Measurements from ENCODE around the gene FIS1. TPM values are rescaled to one million over a fixed set of nuclear protein-coding genes. Genes with fewer than 3 reads are reported as not detected.

The FIS1 gene
- total RNA-seq, 1 experiment from 2014 or later = 124 TPM

GRCh38 chr7:101240226-101241014, 4.5 kb downstream of the FIS1 start:
- no peak overlapping the region for H2AK5ac ChIP-seq (ENCODE audit: insufficient read length, low read length)
- no peak overlapping the region for H4K91ac ChIP-seq (ENCODE audit: insufficient read length, low read depth, low read length)
- H2BK20ac ChIP-seq (ENCODE audit: low read depth, low read length, poor library complexity, severe bottlenecking) = no peak overlapping the region
- H2AFZ ChIP-seq (ENCODE audit: low read length) = no peak overlapping the region
- H2BK5ac ChIP-seq (ENCODE audit: insufficient read length, low read length) = no peak overlapping the region
- H3K79me1 ChIP-seq (ENCODE audit: insufficient read depth, low read depth, low read length, poor library complexity, severe bottlenecking) = no peaks in the 10 kb centered on the region
- no peaks in the 10 kb centered on the region for H3K9me3 ChIP-seq (ENCODE audit: control insufficient read depth, low read depth, low read length)
- peaks cover 14 to 28% of the 10 kb centered on the region in 2 experiments for H3K4me1 Mint-ChIP-seq
- H3K14ac ChIP-seq (ENCODE audit: insufficient read depth, low read length) = no peak overlapping the region
- no peak overlapping the region for H3K56ac ChIP-seq (ENCODE audit: insufficient read length, low read depth, low read length)
- peaks cover 8% of the 10 kb centered on the region for H3K23me2 ChIP-seq (ENCODE audit: insufficient read length, low read depth, low read length, poor library complexity, severe bottlenecking)
- no peak overlapping the region for H4K8ac ChIP-seq (replicated peaks; ENCODE audit: insufficient read length, low read depth, low read length)
- H3K4me2 ChIP-seq (ENCODE audit: insufficient read depth, insufficient read length, low read length) = no peak overlapping the region
- no peak overlapping the region for H3K23ac ChIP-seq (ENCODE audit: insufficient read length, low read depth, low read length)
- H3K4ac ChIP-seq (ENCODE audit: low read depth, low read length) = no peak overlapping the region
- H2BK120ac ChIP-seq (ENCODE audit: low read depth, low read length, poor library complexity, severe bottlenecking) = no peak overlapping the region
- H3K9ac ChIP-seq (ENCODE audit: extremely low read depth, insufficient read length, low read length) = no peak overlapping the region
- 0 out of 7 replicates have a peak overlapping the region, but pooled peaks of 1 of the 3 experiments have one; percentile 74 for H3K27ac Mint-ChIP-seq
- no peaks in the 10 kb centered on the region for H3K27me3 ChIP-seq (ENCODE audit: insufficient read depth, low read length)
- H3K27ac ChIP-seq (ENCODE audit: insufficient read length, low read depth, low read length) = no peak overlapping the region
- no peaks in the 10 kb centered on the region for H3K9me3 Mint-ChIP-seq
- no peak for DNase-seq
- no peaks in the 10 kb centered on the region for H3K79me2 ChIP-seq (ENCODE audit: insufficient read depth, low read length)
- no peak for TF ChIP-seq CTCF (conservative IDR thresholded peaks at IDR 0.05)
- no CpG with 5 or more reads among the region's 32 CpGs for WGBS (ENCODE audit: extremely low coverage, insufficient read length, low lambda C conversion rate)
- no peak overlapping the region for H2BK12ac ChIP-seq (ENCODE audit: insufficient read length, low read depth, low read length)
- no peak overlapping the region for H2BK15ac ChIP-seq (ENCODE audit: low read depth, low read length)
- H3K18ac ChIP-seq (ENCODE audit: insufficient read length, low read depth, low read length) = no peak overlapping the region
- no peak overlapping the region for H4K5ac ChIP-seq (ENCODE audit: insufficient read length, low read depth, low read length)
- H4K20me1 ChIP-seq (ENCODE audit: control insufficient read depth, insufficient read depth, insufficient read length) = peaks cover 4% of the 10 kb centered on the region
- peaks cover 3 to 29% (median 4%) of the 10 kb centered on the region in 3 experiments; a peak in 5 of 7 replicates for H3K36me3 Mint-ChIP-seq (ENCODE audit: insufficient read depth in 1 of 3, low read depth in 3 of 3)
- no peak overlapping the region for H3T11ph ChIP-seq (ENCODE audit: low read length)
- H3K4me3 Mint-ChIP-seq = no peak overlapping the region
- no peaks in the 10 kb centered on the region for H3K27me3 Mint-ChIP-seq (ENCODE audit: low read depth)
- no peaks in the 10 kb centered on the region for H3K4me1 ChIP-seq (ENCODE audit: insufficient read depth, low read length)

All from H9 (cell line).